Left renal cortex interstitium (tissue), 4 donors: ENCODE data around the gene TTBK1. TPM values are rescaled to one million over a fixed set of nuclear protein-coding genes. Genes with fewer than 3 reads are reported as not detected.

ENCODE experiments used
- DNase-seq, 4 donors: peaks; one replicate each; pipeline ENCODE4 v3.0.0-alpha.2; 2013; ENCODE audit warnings: low read depth in 4 of 4, low spot score in 2 of 4, missing footprints in 1 of 4
- polyA plus RNA-seq, 4 donors: library from polyadenylated mRNA; unstranded; fragments of 120-200 nt; gene quantifications; one replicate each; pipeline ENCODE4 v1.2.1, GENCODE V29; 2013; ENCODE audit not compliant: insufficient read length in 4 of 4

Gene TTBK1
- polyA plus RNA-seq, 4 donors = 0.25 to 0.55 (median 0.40) TPM

DNA sequence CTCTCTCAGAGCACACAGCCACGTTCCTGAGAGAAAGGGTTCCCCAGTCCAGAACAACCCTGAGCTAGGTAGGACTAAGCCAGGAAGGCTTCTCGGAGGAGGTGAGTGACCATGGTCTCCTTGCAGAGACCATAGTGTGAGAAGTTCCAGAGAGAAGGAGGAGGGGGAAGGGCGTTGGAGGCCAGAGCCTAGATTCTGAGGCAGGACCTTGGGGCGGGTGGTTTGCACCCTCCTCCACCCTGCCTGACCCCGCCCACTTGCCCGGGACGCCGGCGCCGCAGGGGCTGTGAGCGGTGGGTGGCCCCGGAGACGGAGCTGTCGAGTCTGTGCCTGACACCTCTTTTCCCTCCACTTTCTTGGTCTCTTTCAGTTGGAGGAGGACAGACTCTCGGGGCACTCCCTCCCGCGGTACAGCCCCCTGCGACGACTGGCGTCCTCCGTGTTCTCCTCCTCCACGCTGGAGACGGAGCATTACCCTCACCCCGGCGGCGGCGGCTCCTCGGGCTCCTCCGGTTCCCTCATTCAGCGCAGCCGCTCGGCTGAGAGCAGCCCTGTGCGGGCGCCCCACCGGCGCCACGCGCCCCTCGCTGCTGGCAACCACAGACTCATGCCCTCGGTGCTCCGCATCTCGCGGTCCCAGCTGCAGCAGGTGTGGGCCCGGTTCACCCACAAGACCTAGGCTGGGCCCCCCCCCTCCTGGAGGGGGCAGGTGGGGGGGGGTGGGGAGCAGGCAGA, 26.2 kb downstream of the TTBK1 start:
- DNase-seq = no peak

DNA sequence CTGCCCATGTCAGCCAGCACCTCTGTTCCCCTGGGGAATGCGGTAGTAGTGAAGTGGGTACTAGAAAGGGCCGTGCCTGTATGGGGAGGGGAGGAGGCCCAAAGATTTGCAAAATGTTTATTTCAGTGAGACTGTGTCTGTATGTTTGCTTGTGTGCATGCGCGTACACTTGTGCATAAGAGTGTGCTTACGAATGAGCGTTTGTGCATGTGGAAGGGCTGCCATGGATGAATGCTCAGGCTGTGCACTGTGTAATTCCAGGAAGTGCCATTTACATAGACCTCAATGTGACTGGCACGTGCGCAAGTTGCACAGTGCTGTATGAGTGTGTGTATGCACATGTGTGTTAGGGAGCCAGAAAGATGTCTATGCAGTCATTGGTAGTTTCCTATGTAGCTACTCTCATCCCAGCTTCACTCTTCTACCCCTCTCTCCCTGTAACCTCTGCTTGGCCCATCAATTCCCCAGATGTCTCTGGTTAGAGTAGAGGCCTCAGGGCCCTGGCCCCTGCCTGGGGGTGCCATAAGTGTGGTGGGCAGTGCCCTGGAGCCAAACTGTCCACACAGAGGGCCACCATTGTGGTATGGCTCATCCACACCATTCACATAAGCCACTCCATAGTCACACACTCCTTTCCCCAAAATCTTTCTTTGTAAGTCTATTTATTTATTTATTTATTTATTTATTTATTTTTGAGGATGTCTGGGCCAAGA, 28.0 kb downstream of the TTBK1 start:
- DNase-seq = no peak

DNA sequence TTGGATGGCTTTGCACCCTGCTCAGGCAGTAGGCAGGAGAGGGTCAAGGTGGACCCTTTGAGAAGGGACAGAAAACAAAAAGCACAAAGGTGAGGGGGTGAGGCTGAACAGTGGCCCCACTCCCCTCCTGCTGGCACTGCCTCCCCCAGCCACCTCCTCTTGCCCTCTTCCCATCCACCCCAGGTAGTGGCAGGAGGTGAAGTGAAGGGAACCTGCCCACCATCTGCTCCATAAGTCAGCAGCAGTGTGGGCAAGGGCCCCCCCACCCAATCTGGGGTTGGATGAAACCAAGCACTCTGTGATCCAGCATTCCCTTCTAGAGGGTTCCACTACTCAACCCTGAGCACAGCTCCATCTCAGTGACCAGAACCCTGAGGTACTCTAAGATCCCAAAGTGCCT, 28.7 kb downstream of the TTBK1 start:
- no peak for DNase-seq

DNA sequence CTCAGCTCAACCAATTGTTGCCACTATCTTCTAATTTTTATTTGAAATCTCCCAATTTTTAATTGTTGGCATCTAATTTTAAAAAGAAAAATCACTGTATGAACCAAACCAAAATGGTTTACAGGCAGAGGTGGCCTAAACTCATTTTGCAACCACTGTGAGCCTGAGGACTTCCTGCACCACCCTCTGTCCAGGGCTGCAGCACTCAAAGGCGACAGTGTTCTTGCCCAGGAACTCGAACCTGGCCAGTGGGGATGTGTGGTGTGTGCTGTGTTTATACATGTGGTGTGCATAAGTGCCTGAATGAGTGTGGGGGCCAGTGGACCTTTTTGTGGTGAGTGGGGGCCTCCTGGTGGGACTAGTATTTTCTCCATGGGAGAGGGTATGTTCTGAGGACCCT, 30.4 kb downstream of the TTBK1 start:
- no peak for DNase-seq

DNA sequence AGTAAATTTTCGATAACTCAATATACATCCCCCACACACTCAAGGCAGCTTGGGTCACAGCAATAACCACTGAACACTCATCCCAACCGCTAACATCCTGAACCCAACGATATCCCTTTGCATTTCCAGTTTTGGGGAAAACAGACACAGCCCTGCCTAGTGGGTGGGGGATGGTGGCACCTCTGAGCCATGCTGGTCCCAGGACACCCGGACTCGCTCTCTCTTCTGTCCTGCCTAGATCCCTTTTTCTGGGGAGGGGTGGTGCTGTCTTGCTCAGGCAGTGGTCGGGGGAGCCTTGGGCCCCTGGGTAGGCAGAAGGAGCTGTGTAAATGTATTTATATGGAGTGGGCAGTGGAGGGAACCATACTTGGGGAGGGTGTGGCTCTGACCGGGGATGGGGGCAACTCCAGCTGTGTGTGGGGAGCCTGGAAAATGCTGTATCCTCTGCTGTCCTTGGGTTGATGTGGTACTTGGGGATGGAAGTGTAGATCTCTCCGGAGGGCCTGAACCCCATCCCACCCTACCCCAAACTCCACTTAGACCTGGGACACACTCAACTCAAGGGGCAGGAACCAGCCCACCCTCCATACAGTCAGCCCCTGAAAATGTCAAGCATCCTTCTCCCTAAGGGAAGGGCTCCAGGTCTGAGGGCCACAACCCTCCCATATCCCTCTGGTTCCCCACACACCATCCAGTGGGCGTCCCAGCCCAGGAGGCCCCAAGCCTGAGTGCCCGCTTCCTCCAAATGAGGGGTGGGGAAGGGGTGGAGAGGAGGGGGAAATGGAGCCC, 31.0 kb downstream of the TTBK1 start:
- DNase-seq = no peak

DNA sequence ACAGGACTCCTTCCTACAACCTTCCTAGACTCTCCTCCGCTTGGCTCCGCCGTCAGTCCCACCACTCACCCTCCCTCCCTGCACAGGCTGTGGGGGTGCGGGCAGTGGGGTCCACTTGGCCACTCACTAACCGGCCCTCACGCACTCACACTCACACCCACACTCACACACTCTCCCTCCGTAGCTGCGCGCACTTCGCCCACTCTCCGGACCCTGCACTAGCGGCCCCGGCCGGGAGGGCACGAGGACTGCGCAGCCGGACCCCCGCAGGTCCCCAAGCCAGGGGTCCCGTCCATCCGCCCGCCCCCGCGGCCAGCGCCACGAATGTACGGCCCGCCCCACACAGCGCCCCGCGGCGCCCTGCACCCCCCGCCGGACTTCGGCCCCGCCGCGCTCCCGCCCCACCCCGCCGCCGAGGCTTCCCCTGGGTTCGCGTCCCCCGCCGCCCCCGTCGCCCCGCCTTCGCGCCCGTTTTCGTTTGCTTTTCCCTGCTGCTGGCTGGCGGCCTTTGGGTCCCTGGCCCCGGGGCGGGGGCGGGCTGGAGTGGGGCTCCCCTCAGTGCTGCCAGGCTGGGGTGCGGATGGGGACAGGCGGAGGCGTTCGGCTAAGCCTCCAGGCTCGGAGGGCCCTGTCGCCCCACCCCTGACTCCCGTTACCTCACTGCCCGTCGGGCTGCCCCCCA, 31.8 kb downstream of the TTBK1 start:
- DNase-seq = no peak

DNA sequence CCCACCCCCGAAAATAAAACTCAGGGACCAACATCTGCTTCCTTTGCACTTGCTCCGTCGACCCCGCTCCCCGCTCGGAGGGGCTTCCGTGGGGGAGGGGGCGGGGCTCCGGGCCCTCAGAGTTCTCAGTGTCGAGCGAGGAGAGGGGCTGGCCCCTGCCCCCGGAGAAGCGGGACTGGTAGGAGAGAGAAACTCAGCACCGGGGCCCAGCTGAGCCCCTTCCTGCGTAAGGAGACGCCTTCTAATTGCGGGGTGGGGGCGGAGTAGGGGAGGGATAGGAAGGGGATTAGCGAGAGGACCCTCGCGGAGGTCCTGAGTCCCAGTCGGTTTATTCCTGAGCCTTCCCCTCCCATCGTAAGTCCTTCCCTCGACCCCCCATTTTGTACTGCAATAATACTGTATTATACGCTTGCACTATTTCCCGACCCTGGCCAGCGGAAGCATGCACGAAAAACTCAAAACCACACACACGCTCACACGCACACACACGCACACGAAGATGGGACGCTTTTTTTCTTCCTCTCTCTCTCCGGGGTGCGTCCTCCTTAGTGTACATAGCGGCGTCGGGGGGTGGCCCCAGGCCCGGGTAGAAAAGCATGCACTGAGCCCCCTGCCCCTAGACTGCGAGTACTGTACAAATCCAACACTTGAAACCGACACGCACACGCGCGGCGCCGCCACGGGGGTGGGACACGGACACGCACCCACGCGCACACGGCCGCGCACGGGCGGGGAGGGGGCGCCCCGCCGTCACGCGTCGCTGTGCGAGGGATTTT, 32.7 kb downstream of the TTBK1 start:
- no peak for DNase-seq

DNA sequence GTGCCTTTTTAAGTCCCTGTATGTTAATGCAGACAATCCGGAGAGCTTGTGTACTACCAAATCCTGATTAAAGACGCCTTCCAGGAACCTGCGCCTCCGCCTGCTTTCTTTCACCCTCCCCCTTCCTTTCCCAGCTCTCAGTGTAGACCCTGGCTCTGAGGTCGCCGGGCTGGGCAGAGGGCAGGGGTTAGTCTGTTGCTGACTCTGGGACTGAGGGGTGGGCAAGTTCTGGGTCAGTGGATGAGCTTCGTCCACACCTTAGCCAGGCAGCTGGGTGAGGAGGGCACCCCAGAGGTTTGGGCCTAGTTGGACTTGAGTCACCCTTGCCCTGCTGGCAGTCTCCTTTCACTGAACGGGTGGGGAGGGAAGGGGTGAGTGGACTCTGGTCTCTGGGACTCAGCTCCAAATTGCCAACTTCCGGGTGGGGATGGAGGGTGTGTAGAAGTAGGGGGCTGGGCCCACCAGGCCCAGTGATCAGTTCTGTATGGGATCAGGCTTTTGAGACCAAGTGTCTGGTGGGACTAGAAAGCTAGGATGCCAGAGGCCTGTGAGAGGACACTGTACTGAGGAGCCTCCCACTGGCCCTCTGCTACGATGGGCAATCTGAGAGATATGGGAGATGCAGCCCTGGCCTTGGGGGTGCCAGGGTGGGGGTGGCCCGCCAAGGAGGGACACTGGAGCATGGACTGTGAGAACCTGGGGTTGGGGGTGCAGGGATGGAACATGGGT, 33.5 kb downstream of the TTBK1 start:
- no peak for DNase-seq

DNA sequence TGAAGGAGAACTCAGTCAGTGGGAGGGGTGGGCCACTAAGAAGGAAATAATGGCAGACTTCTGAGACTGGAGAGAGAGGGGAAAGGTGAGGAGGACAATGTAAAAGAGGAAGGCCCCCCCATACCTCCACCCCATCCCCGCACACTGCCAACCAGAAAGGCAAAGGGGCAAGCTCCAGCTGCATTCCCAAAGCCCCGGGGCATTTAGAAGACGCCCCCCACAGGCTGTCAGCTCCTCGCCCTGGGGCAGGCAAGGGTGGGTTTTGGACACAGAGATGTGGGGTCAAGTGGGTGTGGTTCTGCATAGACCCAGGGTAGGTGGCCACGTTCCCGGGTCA, 34.0 kb downstream of the TTBK1 start:
- no peak for DNase-seq

DNA sequence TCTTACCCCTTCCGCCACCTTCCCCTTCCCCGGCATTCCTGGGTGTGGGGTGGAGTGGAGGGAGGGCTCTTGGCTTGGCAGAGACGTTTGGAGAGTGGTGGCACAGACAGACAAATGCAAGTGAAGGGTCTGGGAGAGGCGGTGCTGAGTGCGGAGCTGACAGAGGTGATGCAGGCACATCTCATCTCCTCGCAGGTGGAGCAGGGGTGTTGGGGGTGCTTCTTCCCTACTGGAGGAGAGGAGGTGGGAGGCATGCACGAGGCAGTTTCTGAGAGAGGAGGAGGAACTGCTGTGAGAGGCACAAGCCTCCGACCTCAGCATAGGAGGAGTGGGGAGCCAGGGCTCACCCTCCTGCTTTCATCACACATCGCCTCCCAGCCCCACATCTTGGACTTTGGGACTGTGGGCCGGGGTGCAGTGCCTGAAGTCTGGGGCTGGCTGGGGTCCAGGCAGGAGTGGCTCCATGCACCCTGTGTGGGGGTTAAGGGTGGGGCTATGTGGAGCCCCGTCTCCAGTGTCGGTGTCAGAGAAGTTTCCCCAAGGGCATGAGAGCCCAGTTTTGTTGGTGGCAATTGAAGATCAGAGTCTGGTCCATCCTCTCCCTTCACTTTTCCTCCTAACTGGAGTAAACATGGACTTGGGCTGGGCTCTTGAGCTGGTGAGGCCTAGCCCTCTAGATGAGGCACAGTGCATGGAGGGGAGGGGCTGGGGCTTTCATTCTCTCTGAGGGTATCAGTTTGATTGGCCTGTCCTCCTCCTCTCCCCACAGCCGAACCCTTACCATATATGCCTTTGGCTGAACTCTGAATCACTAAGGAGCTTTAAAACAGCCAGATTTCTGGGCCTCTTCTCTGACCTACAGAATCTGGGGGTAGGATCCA, 34.6 kb downstream of the TTBK1 start:
- no peak for DNase-seq

DNA sequence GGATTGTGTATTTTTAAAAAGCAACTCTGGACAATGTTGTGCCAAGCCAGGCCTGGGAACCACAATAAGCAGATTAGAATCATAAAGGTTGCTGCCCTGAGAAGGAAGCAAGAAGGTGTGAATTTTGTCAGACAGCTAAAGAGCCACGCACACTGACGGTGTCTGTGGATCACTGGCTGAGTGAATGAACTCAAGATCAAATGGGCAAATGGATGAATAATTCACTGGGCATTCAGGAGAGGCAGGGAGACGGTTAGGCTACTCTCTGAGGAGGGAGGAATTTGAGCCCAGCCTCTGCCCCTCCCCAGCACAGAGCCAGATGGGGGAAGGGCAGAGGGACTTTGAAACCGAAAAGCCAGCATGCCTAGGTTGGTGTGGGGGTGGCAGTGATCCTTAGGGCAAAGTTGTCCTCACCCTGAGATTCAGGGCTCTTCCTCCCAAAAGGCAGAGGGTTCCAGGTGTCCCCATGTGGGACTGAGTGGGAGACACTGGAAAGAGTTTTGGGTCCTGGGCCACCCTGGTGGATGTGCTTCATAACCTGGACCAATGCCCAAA, 35.3 kb downstream of the TTBK1 start:
- no peak for DNase-seq

DNA sequence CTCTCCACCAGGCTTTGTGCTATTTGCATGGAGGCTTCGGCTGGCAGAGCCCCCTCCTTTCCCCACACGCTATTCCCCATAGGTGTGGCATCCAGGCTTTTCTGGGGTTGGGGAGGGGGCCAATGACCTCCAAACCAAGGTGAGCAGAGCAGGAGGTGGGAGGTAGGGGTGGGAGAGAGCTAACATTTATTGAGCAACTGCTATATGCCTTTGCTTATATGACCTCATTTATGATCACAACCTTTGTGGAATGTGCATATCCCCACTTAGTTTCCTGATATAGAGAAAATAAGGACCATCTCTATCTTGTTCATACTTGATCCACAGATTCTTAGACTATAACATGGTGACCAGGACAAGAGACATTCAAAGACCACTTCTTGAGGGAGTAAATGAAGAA, 37.0 kb downstream of the TTBK1 start:
- no peak for DNase-seq

DNA sequence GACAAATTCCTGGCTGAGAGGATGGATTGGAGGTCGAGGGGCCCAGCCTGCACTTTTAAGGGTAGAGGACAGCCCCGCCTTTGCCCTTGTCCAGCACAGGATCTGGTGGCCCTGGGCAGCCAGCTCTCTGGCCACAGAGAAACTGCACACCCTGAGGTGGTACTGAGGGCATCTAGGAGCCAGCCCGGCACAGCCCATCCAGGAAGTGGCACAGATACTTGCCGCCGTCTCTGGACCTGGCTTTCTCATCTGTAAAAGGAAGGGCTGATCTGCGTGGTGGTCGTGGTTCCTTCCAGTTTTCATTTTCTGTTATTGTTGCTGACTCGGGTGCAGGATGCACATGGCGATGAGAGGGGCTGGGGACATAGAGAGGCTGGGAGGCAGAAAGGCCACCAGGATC, 38.8 kb downstream of the TTBK1 start:
- DNase-seq = no peak

DNA sequence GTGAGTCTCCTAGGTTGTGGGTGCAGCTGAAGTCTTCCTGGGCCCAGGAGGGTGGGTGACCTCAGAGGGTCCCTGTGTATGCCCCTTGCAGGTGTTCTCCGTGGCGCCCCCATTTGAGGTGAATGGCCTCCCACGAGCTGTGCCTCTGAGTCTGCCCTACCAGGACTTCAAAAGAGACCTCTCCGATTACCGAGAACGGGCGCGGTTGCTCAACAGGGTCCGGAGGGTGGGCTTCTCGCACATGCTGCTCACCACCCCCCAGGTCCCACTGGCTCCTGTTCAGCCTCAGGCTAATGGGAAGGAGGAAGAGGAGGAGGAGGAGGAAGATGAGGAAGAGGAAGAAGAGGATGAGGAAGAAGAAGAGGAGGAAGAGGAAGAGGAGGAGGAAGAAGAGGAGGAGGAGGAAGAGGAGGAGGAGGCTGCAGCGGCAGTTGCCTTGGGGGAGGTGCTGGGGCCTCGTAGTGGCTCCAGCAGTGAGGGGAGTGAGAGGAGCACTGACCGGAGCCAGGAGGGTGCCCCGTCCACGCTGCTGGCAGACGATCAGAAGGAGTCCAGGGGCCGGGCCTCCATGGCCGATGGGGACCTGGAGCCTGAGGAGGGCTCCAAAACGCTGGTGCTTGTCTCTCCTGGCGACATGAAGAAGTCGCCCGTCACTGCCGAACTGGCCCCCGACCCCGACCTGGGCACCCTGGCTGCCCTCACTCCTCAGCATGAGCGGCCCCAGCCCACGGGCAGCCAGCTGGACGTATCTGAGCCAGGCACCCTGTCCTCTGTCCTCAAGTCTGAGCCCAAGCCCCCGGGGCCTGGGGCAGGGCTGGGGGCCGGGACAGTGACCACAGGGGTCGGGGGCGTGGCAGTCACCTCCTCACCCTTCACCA, 39.6 kb downstream of the TTBK1 start:
- DNase-seq = no peak

DNA sequence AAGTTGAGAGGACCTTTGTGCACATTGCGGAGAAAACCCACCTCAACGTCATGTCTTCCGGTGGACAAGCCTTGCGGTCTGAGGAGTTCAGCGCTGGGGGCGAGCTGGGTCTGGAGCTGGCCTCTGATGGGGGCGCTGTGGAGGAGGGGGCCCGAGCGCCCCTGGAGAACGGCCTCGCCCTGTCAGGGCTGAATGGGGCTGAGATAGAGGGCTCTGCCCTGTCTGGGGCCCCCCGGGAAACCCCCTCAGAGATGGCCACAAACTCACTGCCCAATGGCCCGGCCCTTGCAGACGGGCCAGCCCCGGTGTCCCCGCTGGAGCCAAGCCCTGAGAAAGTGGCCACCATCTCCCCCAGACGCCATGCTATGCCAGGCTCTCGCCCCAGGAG, 40.2 kb downstream of the TTBK1 start:
- DNase-seq = no peak

DNA sequence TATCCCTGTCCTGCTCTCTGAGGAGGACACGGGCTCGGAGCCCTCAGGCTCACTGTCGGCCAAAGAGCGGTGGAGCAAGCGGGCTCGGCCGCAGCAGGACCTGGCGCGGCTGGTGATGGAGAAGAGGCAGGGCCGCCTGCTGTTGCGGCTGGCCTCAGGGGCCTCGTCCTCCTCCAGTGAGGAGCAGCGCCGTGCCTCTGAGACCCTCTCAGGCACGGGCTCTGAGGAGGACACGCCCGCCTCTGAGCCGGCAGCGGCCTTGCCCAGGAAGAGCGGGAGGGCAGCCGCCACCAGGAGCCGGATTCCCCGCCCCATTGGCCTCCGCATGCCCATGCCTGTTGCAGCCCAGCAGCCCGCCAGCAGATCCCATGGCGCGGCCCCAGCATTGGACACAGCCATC, 40.6 kb downstream of the TTBK1 start:
- no peak for DNase-seq

DNA sequence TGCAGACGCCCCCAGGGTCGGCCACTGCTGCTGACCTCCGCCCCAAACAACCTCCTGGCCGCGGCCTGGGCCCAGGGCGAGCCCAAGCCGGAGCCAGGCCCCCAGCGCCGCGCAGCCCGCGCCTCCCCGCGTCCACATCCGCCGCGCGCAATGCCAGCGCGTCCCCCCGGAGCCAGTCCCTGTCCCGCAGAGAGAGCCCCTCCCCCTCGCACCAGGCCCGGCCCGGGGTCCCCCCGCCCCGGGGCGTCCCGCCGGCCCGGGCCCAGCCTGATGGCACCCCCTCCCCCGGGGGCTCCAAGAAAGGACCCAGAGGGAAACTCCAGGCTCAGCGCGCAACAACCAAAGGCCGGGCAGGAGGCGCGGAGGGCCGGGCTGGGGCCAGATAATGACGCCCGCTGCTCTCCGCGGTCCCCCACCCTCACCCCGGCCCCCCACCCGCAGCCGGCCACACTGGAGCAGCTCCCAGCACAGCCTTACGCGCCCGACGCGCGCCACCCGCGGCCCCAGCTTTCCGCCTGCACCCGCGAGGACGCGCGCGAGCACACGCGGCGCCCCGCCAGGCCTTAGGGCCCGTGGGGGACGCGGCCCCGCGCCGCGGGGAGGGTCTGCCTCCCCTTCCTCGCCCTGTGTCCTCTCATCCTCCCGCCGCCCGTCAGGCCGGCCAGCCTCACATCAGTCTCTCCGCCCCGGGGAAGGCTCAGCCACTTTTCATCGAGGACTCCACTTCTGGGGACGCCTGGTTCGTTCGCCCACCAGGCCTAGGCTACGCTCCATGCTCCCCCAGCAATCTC, 41.9 kb downstream of the TTBK1 start:
- DNase-seq = no peak
